Measurements from ENCODE around the gene PTPRD. TPM values are rescaled to one million over a fixed set of nuclear protein-coding genes. Genes with fewer than 3 reads are reported as not detected.

Gene PTPRD
- total and polyA plus RNA-seq, 2 donors (not counting 1 experiment from before 2014, with no cell fraction given): 0.35 to 4.8 TPM

GRCh38 chr9:8515748-8516147, 2097.1 kb downstream of the PTPRD start:
- Histone ChIP-seq H3K27ac (ENCODE audit: insufficient read depth, low read length) (no peak overlapping the region), H3K9me3 (ENCODE audit: control insufficient read depth, insufficient read depth, low read depth, low read length) (no peaks in the 10 kb centered on the region), H3K4me3 (replicated peaks in 1 of 4; ENCODE audit: control extremely low read depth in 1 of 4, insufficient read depth in 1 of 4, low read depth in 3 of 4, low read length in 4 of 4) (no peak overlapping the region), H4K20me1 (ENCODE audit: control insufficient read depth, extremely low read depth, insufficient read depth, low read length) (no peaks in the 10 kb centered on the region), H3K27me3 (ENCODE audit: control insufficient read depth, insufficient read depth, low read length) (no peaks in the 10 kb centered on the region), H3K4me1 (ENCODE audit: control insufficient read depth, extremely low read depth, insufficient read depth, low read length) (no peaks in the 10 kb centered on the region), H3K4me2 (ENCODE audit: extremely low read depth, insufficient read depth, low read length) (no peak overlapping the region), H3K79me2 (ENCODE audit: control insufficient read depth, insufficient read depth, low read length) (no peaks in the 10 kb centered on the region), H3K9ac (ENCODE audit: insufficient read depth, low read length) (no peak overlapping the region), H3K36me3 (ENCODE audit: control insufficient read depth, insufficient read depth, low read length) (no peaks in the 10 kb centered on the region), H2AFZ (ENCODE audit: low read length) (no peak overlapping the region)
- DNase-seq (ENCODE audit: low read depth in 2 of 2): no peak
- TF ChIP-seq EZH2 (IDR thresholded peaks at IDR 0.05; ENCODE audit: low read length, missing control alignments) (no peak), CTCF (conservative IDR thresholded peaks at IDR 0.05 in 1 of 2, IDR thresholded peaks at IDR 0.05 in 1 of 2; ENCODE audit: low read depth in 1 of 2, low read length in 2 of 2) (no peak)

GRCh38 chr9:8514760-8515159, 2098.0 kb downstream of the PTPRD start:
- no peak for DNase-seq (ENCODE audit: low read depth in 2 of 2)
- Histone ChIP-seq H3K9me3 (ENCODE audit: control insufficient read depth, insufficient read depth, low read depth, low read length) (no peaks in the 10 kb centered on the region), H3K27ac (ENCODE audit: insufficient read depth, low read length) (no peak overlapping the region), H3K79me2 (ENCODE audit: control insufficient read depth, insufficient read depth, low read length) (no peaks in the 10 kb centered on the region), H3K27me3 (ENCODE audit: control insufficient read depth, insufficient read depth, low read length) (no peaks in the 10 kb centered on the region), H4K20me1 (ENCODE audit: control insufficient read depth, extremely low read depth, insufficient read depth, low read length) (no peaks in the 10 kb centered on the region), H3K4me3 (replicated peaks in 1 of 4; ENCODE audit: control extremely low read depth in 1 of 4, insufficient read depth in 1 of 4, low read depth in 3 of 4, low read length in 4 of 4) (no peak overlapping the region), H3K36me3 (ENCODE audit: control insufficient read depth, insufficient read depth, low read length) (no peaks in the 10 kb centered on the region), H3K4me2 (ENCODE audit: extremely low read depth, insufficient read depth, low read length) (no peak overlapping the region), H2AFZ (ENCODE audit: low read length) (no peak overlapping the region), H3K9ac (ENCODE audit: insufficient read depth, low read length) (no peak overlapping the region), H3K4me1 (ENCODE audit: control insufficient read depth, extremely low read depth, insufficient read depth, low read length) (no peaks in the 10 kb centered on the region)
- TF ChIP-seq CTCF (conservative IDR thresholded peaks at IDR 0.05 in 1 of 2, IDR thresholded peaks at IDR 0.05 in 1 of 2; ENCODE audit: low read depth in 1 of 2, low read length in 2 of 2) (no peak), EZH2 (IDR thresholded peaks at IDR 0.05; ENCODE audit: low read length, missing control alignments) (no peak)

GRCh38 chr9:8508671-8509290, 2104.0 kb downstream of the PTPRD start:
- Histone ChIP-seq H3K36me3 (ENCODE audit: control insufficient read depth, insufficient read depth, low read length) (no peaks in the 10 kb centered on the region), H3K79me2 (ENCODE audit: control insufficient read depth, insufficient read depth, low read length) (no peaks in the 10 kb centered on the region)
- TF ChIP-seq EZH2 (IDR thresholded peaks at IDR 0.05; ENCODE audit: low read length, missing control alignments): no peak
- no peak for TF ChIP-seq CTCF (conservative IDR thresholded peaks at IDR 0.05 in 1 of 2, IDR thresholded peaks at IDR 0.05 in 1 of 2; ENCODE audit: low read depth in 1 of 2, low read length in 2 of 2)

More at GRCh38 chr9:8508671-8509290, 2104.0 kb downstream of the PTPRD start:
- H3K4me3 ChIP-seq (replicated peaks in 1 of 4; ENCODE audit: control extremely low read depth in 1 of 4, insufficient read depth in 1 of 4, low read depth in 3 of 4, low read length in 4 of 4): no peak overlapping the region
- no peak for DNase-seq (ENCODE audit: low read depth in 2 of 2)
- no peaks in the 10 kb centered on the region for H3K27me3 ChIP-seq (ENCODE audit: control insufficient read depth, insufficient read depth, low read length)
- no peaks in the 10 kb centered on the region for H4K20me1 ChIP-seq (ENCODE audit: control insufficient read depth, extremely low read depth, insufficient read depth, low read length)
- H3K9ac ChIP-seq (ENCODE audit: insufficient read depth, low read length): no peak overlapping the region
- H3K4me1 ChIP-seq (ENCODE audit: control insufficient read depth, extremely low read depth, insufficient read depth, low read length): no peaks in the 10 kb centered on the region
- H2AFZ ChIP-seq (ENCODE audit: low read length): no peak overlapping the region
- H3K4me2 ChIP-seq (ENCODE audit: extremely low read depth, insufficient read depth, low read length): no peak overlapping the region
- H3K9me3 ChIP-seq (ENCODE audit: control insufficient read depth, insufficient read depth, low read depth, low read length): no peaks in the 10 kb centered on the region
- H3K27ac ChIP-seq (ENCODE audit: insufficient read depth, low read length): no peak overlapping the region

Data from fibroblast of lung (primary cell).